ENCODE results near the gene ITPR2. TPM values are rescaled to one million over a fixed set of nuclear protein-coding genes. Genes with fewer than 3 reads are reported as not detected.

ITPR2 gene
- total and polyA plus RNA-seq, 4 donors: 4.1 to 47.0 (median 26.5) TPM

- H3K9me3 ChIP-seq (ENCODE audit: control insufficient read depth in 4 of 4, insufficient read depth in 3 of 4, low read length in 3 of 4): no peaks in the 10 kb centered on the region
- no peak overlapping the region for H3K27ac ChIP-seq (ENCODE audit: low read depth in 1 of 2, low read length in 1 of 2)
- no peaks in the 10 kb centered on the region for H3K36me3 ChIP-seq (ENCODE audit: control insufficient read depth in 4 of 4, insufficient read depth in 4 of 4, low read length in 4 of 4)
- H3K4me3 ChIP-seq: no peak overlapping the region
- peaks cover 0 to 6% (median 0%) of the 10 kb centered on the region in 5 donors for H3K4me1 ChIP-seq (ENCODE audit: control insufficient read depth in 5 of 5, insufficient read depth in 5 of 5, low read length in 5 of 5)
- 91 to 97% methylated on average over 5 of the region's 5 CpGs for WGBS, 2 donors
- no peaks in the 10 kb centered on the region for H3K27me3 ChIP-seq (ENCODE audit: control insufficient read depth in 3 of 3, insufficient read depth in 3 of 3, low read length in 2 of 3)
- TF ChIP-seq CTCF (IDR thresholded peaks at IDR 0.05; ENCODE audit: control extremely low read depth, extremely low read depth): no peak
- no peak for ATAC-seq (ENCODE audit: insufficient read depth, low FRiP score)
- H3K9ac ChIP-seq (ENCODE audit: insufficient read depth in 1 of 2, low read length in 2 of 2): no peak overlapping the region
- DNase-seq: no peak
Observed at GRCh38 chr12:26770239-26771070, 62.5 kb downstream of the ITPR2 start.

- Histone ChIP-seq H3K27ac (ENCODE audit: low read depth in 1 of 2, low read length in 1 of 2) (no peak overlapping the region), H3K9ac (ENCODE audit: insufficient read depth in 1 of 2, low read length in 2 of 2) (no peak overlapping the region), H3K4me3 (no peak overlapping the region), H3K27me3 (ENCODE audit: control insufficient read depth in 3 of 3, insufficient read depth in 3 of 3, low read length in 2 of 3) (no peaks in the 10 kb centered on the region), H3K9me3 (ENCODE audit: control insufficient read depth in 4 of 4, insufficient read depth in 3 of 4, low read length in 3 of 4) (no peaks in the 10 kb centered on the region), H3K36me3 (ENCODE audit: control insufficient read depth in 4 of 4, insufficient read depth in 4 of 4, low read length in 4 of 4) (no peaks in the 10 kb centered on the region), H3K4me1 (ENCODE audit: control insufficient read depth in 5 of 5, insufficient read depth in 5 of 5, low read length in 5 of 5) (peaks cover 0 to 6% (median 0%) of the 10 kb centered on the region in 5 donors)
- DNase-seq: peak in 1 of 3 donors; percentile 2
- WGBS, 2 donors: 37 to 52% methylated on average over 3 of the region's 3 CpGs
- ATAC-seq (ENCODE audit: insufficient read depth, low FRiP score): no peak
- TF ChIP-seq CTCF (IDR thresholded peaks at IDR 0.05; ENCODE audit: control extremely low read depth, extremely low read depth): no peak
Observed at GRCh38 chr12:26769611-26770010, 63.4 kb downstream of the ITPR2 start.

- Histone ChIP-seq H3K9ac (ENCODE audit: insufficient read depth in 1 of 2, low read length in 2 of 2) (no peak overlapping the region), H3K4me3 (no peak overlapping the region), H3K4me1 (ENCODE audit: control insufficient read depth in 5 of 5, insufficient read depth in 5 of 5, low read length in 5 of 5) (peaks cover 0 to 6% (median 0%) of the 10 kb centered on the region in 5 donors), H3K27me3 (ENCODE audit: control insufficient read depth in 3 of 3, insufficient read depth in 3 of 3, low read length in 2 of 3) (no peaks in the 10 kb centered on the region), H3K9me3 (ENCODE audit: control insufficient read depth in 4 of 4, insufficient read depth in 3 of 4, low read length in 3 of 4) (no peaks in the 10 kb centered on the region), H3K27ac (ENCODE audit: low read depth in 1 of 2, low read length in 1 of 2) (no peak overlapping the region), H3K36me3 (ENCODE audit: control insufficient read depth in 4 of 4, insufficient read depth in 4 of 4, low read length in 4 of 4) (no peaks in the 10 kb centered on the region)
- no peak for TF ChIP-seq CTCF (IDR thresholded peaks at IDR 0.05; ENCODE audit: control extremely low read depth, extremely low read depth)
- WGBS, 2 donors: 66 to 88% methylated on average over 1 of the region's 1 CpG
- ATAC-seq (ENCODE audit: insufficient read depth, low FRiP score): peak; percentile 79
- DNase-seq: no peak
Observed at GRCh38 chr12:26768611-26769603, 64.1 kb downstream of the ITPR2 start.
